GM19372 (cell line): ENCODE data around the gene KCND3.
"Not testable (repeated sequence)": the region's sequence is repeated elsewhere in the genome, so short reads cannot be mapped to it uniquely, and the experiment has no call there.

Experiments
- ATAC-seq: cut with Tn5 transposase; IDR thresholded peaks from one replicate; pipeline ENCODE4 v1.9.1; 2021; ENCODE audit warnings: mild to moderate bottlenecking, low read depth, moderate library complexity; ENCODE audit not compliant: unreplicated experiment

KCND3 gene

GRCh38 chr1:111822138-111822537 lies 167.3 kb downstream of the KCND3 start:
- ATAC-seq = no peak

GRCh38 chr1:111821121-111821745 lies 168.2 kb downstream of the KCND3 start:
- ATAC-seq = no peak

GRCh38 chr1:111819566-111820263 lies 169.8 kb downstream of the KCND3 start:
- ATAC-seq = no peak

- ATAC-seq = no peak
Observed at GRCh38 chr1:111818546-111818945, 170.9 kb downstream of the KCND3 start.

- no peak for ATAC-seq
Observed at GRCh38 chr1:111818081-111818480, 171.4 kb downstream of the KCND3 start.

GRCh38 chr1:111814642-111815041 lies 174.8 kb downstream of the KCND3 start:
- no peak for ATAC-seq

GRCh38 chr1:111814305-111814628 lies 175.2 kb downstream of the KCND3 start:
- no peak for ATAC-seq

GRCh38 chr1:111813440-111814304 lies 175.8 kb downstream of the KCND3 start:
- no peak for ATAC-seq

GRCh38 chr1:111812306-111812705 lies 177.2 kb downstream of the KCND3 start:
- no peak for ATAC-seq

GRCh38 chr1:111811891-111812290 lies 177.6 kb downstream of the KCND3 start:
- no peak for ATAC-seq

GRCh38 chr1:111805251-111805650 lies 184.2 kb downstream of the KCND3 start:
- ATAC-seq = no peak

- no peak for ATAC-seq
Observed at GRCh38 chr1:111804776-111805175, 184.7 kb downstream of the KCND3 start.

GRCh38 chr1:111803951-111804350 lies 185.5 kb downstream of the KCND3 start:
- no peak for ATAC-seq

GRCh38 chr1:111802984-111803383 lies 186.5 kb downstream of the KCND3 start:
- ATAC-seq = no peak

GRCh38 chr1:111802110-111802509 lies 187.4 kb downstream of the KCND3 start:
- no peak for ATAC-seq

GRCh38 chr1:111801071-111801850 lies 188.2 kb downstream of the KCND3 start:
- ATAC-seq = no peak

- ATAC-seq = not testable (repeated sequence)
Observed at GRCh38 chr1:111799722-111800121, 189.7 kb downstream of the KCND3 start.

- ATAC-seq = no peak
Observed at GRCh38 chr1:111798580-111798979, 190.9 kb downstream of the KCND3 start.

- no peak for ATAC-seq
Observed at GRCh38 chr1:111795401-111795800, 194.1 kb downstream of the KCND3 start.

GRCh38 chr1:111793923-111794322 lies 195.5 kb downstream of the KCND3 start:
- ATAC-seq = no peak

GRCh38 chr1:111792249-111792648 lies 197.2 kb downstream of the KCND3 start:
- no peak for ATAC-seq
